HL-60 (cell line): ENCODE results near the gene MCCC1.

Source experiments
- DNase-seq, 2 experiments: peaks; one replicate each; pipeline ENCODE4 v3.0.0-alpha.2; 2010 to 2020; ENCODE audit warnings: low read depth in 1 of 2, low spot score in 1 of 2
- H3K27ac ChIP-seq: fragments of 250-450 bp; sonication (Bioruptor Pico); replicated peaks from 2 replicates; pipeline ENCODE4 v1.5.1; 2020; ENCODE audit warnings: mild to moderate bottlenecking, moderate library complexity
- H3K27me3 ChIP-seq: fragments of 250-450 bp; sonication (Bioruptor Pico); 2 replicates; pipeline ENCODE4 v1.5.1; 2021; ENCODE audit warnings: mild to moderate bottlenecking, moderate library complexity; ENCODE audit not compliant: insufficient read depth, poor library complexity, severe bottlenecking
- H3K4me3 ChIP-seq: replicated peaks from 2 replicates; pipeline ENCODE4 v1.5.1; 2011; ENCODE audit warnings: mild to moderate bottlenecking, control low read depth, low read length; ENCODE audit not compliant: insufficient read depth
- CTCF ChIP-seq: IDR thresholded peaks from one replicate; pipeline ENCODE4 v1.5.1; 2011; ENCODE audit warnings: low read length, control low read depth, inconsistent platforms; ENCODE audit not compliant: insufficient read depth
- GABPA ChIP-seq: IDR thresholded peaks from 2 replicates; pipeline ENCODE4 v1.6.1; 2012; ENCODE audit warnings: low read depth
- POLR2AphosphoS5 ChIP-seq: IDR thresholded peaks from 2 replicates; pipeline ENCODE4 v1.6.1; 2012; ENCODE audit warnings: low read depth
- REST ChIP-seq: IDR thresholded peaks from 2 replicates; pipeline ENCODE4 v1.6.1; 2012; ENCODE audit warnings: low read depth; ENCODE audit not compliant: insufficient replicate concordance
- SPI1 ChIP-seq: IDR thresholded peaks from 2 replicates; pipeline ENCODE4 v1.6.1; 2012; ENCODE audit warnings: low read depth, mild to moderate bottlenecking, borderline replicate concordance

Gene MCCC1

GRCh38 chr3:182979674-182980191, 119.6 kb downstream of the MCCC1 start:
- H3K27ac ChIP-seq = peak overlapping the region; percentile 83
- peak overlapping the region; percentile 93 for H3K4me3 ChIP-seq
- peak in 1 of 2 experiments; percentile 70 for DNase-seq
- H3K27me3 ChIP-seq = no peaks in the 10 kb centered on the region
- TF ChIP-seq GABPA (no peak), SPI1 (peak; percentile 87)

- no peaks in the 10 kb centered on the region for H3K27me3 ChIP-seq
- H3K4me3 ChIP-seq = peak overlapping the region; percentile 93
- no peak for DNase-seq
- peak overlapping the region; percentile 83 for H3K27ac ChIP-seq
- TF ChIP-seq POLR2AphosphoS5 (no peak), SPI1 (no peak), CTCF (no peak), GABPA (no peak), REST (no peak)
Observed at GRCh38 chr3:182979103-182979673, 120.1 kb downstream of the MCCC1 start.

- TF ChIP-seq POLR2AphosphoS5 (no peak), REST (no peak), CTCF (no peak), GABPA (no peak), SPI1 (no peak)
- no peak for DNase-seq
- Histone ChIP-seq H3K27ac (no peak overlapping the region), H3K27me3 (no peaks in the 10 kb centered on the region), H3K4me3 (peak overlapping the region; percentile 93)
Observed at GRCh38 chr3:182978387-182978786, 120.9 kb downstream of the MCCC1 start.

- TF ChIP-seq POLR2AphosphoS5 (no peak), REST (no peak), GABPA (no peak), CTCF (no peak)
- DNase-seq = no peak
- H3K27me3 ChIP-seq = no peaks in the 10 kb centered on the region
- no peak overlapping the region for H3K27ac ChIP-seq
- H3K4me3 ChIP-seq = no peak overlapping the region
Observed at GRCh38 chr3:182973047-182973446, 126.2 kb downstream of the MCCC1 start.
